ENCODE measurements around the gene WDFY2.

WDFY2 gene

DNA sequence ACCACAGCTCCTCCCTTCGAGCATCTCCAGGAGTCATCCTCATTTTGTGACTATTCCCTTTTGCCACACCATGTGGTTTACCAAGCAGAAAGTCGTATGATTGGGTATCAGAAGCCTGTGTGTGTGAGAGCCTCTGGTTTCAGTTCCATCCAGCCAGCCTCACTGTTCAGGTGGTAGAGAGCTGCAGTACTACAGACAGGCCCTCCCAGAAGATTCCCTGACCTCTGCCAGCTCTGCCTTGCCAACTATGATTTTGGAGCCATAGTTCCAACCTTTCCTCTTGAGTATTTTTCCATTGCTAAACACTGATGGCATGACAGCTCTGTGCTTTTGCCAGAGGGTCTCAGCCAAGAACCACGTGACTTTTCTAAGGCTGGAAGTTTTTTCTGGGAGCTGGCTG lies 137.2 kb downstream of the WDFY2 start:
- DNase-seq, result no peak

DNA sequence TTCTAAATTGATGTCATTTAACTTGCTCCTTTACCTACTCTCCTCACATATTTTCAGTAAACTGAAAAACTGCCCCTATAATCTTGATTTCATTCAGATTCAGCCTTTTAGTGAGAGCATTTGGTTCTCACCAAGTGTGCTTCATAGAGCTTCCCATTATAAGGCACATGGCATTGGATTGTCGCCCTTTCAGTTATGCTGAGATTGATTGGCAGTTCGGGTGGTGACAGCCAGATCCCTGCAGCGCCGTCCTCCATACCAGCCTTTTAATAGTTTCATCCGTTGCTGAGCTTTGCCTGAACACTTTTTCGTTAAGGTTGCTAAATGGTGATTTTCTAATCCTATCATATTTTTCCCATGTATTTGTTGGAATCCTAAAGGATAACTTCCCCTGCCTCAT lies 139.3 kb downstream of the WDFY2 start:
- no peak for DNase-seq

DNA sequence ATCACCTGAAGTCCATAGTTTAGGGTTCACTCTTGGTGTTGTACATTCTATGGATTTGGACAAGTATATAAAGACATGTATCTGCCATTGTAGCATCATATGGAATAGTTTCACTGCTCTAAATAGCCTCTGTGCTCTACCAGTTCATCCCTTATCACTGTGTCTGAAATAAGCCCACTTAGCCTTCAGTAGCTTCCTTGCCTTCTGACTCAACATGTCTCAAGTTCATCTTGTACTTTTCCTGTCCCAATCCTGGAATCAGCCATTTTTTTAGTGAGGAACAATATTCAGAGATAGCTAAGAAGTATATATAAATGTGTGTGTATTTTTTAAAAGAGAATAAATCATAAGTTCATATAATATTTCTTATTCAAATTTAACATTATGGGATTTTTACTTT lies 140.5 kb downstream of the WDFY2 start:
- no peak for DNase-seq

- DNase-seq, result peak; percentile 71
Observed at GRCh38 chr13:51726446-51727193, 142.4 kb downstream of the WDFY2 start.

DNA sequence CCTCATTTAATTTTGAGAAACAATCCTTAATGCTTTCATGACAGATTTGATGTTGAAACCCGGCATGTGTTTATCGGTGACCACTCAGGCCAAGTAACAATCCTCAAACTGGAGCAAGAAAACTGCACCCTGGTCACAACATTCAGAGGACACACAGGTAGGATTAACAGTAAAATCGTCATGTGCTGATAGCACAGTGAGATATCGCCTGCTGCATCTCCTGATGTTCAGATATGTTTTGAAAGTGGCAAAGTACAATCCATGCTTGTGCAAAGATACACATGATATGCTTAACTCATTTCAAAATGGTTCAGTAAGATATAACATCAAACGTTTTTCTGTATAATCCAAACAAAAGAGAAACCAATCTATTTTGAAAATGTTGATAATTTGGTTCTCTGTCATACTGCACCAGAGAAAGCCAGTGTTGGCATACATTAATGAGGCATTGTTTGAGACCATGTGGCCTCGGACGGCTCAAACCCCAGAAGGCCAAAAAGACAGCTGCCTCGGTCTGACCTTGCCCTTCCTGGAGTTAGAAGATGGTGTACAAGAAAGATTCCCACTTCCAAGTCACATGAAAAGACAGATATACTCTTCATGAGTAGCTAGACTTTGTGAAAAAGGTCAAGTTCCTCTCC lies 143.5 kb downstream of the WDFY2 start:
- DNase-seq, result no peak

- DNase-seq, result no peak
Observed at GRCh38 chr13:51728275-51728673, 144.0 kb downstream of the WDFY2 start.

DNA sequence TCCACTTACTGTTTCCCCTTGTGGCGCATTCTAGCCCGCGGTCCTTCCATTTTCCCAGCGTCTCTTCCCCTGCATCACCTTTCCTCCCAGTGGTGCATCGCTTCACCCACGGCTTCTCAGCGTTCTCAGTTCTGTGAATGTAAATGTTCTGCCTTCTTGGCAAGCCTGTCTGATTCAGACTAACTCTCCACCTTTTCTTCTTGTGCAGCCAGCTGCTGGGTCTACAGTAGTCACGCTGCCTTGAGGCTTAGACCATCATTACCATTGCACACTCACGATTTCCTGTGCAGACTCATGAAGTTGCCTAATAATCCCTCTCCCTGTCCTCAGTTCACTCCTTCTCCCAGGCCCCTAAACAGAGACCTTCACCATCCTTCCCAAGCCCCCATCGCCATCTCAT lies 144.7 kb downstream of the WDFY2 start:
- DNase-seq, result peak; percentile 90

- DNase-seq, result peak; percentile 74
Observed at GRCh38 chr13:51729866-51730553, 145.7 kb downstream of the WDFY2 start.

DNA sequence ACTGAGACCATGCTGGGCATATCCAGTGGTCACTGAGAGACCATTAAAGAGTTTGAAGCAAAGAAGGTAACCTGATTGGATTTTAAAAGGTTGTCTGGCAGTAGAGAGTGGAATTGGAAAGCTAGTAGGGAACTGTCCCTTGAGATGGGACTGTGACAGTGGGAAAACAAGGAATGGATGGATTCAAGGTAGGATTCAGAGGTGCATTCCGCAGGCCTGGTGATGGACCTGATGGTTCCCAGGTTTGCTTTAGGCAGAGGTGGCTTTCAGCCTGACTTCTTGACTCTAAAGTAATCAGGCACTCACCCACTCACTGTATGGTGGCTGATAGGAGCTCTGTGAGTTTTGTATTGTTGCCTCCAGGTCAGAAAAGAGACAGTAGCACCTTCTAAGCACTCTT lies 146.7 kb downstream of the WDFY2 start:
- DNase-seq, result no peak

DNA sequence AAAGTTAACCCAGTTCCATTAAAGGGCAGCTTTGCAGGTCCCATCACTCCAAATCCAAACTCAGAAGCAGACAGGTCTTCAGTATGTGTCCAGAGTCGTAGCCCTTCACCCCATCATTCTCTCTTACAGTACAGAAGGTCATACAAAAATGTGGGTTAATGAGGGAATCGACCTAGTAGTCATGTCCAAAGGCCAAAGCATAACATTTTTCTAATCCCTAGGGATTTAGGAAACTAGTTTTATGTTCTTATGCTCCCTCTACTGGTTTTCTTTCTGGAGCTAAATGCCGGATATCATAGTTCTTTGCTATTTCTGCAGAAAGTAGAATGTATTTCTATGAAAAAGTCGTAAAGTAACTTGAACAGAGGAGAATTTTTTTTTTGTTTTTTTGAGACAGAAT lies 147.5 kb downstream of the WDFY2 start:
- peak; percentile 66 for DNase-seq

DNA sequence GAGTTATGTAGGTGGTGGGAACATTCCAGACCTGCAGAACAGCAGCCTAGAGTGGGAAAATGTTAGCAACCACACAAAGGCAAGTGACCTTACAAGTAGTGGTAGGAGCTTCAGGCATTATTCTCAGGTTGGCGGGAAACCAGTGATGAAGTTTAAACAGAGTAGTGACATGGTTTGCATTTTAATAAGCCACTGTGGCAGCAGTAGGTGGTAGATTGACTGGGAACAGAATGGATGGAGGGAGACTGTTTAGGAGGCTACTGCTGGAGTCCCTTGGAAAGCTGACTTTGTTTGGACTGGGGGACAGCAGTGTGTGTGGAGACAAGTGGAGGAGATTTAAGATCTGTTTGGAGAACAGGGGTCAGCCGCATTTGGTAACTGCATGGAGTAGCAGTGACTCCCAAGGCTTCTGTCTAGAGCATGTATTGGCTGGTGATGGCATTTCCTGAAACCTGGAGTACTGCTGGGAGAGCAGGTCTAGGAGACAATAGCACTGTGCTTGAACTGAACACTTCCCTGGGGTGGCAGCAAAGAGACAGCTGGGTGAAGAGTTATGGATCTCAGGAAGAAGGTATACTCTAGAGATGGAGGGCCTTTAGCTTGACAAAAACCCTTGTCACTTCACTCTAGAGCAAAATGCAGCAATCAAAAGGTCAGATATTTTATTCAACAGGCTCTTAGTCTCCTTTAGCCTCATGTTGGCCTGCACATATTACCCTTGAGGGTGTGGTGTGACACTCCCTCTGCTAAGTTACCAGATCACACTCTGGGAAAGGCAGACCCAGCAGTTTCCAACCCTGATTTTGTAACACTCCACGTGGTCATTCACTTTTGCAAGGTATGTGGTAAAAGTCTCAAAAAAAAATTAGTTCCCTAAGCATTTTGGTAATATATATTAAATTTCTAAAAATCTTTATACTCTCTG lies 149.4 kb downstream of the WDFY2 start:
- DNase-seq, result no peak

- DNase-seq, result no peak
Observed at GRCh38 chr13:51734786-51735185, 150.5 kb downstream of the WDFY2 start.

DNA sequence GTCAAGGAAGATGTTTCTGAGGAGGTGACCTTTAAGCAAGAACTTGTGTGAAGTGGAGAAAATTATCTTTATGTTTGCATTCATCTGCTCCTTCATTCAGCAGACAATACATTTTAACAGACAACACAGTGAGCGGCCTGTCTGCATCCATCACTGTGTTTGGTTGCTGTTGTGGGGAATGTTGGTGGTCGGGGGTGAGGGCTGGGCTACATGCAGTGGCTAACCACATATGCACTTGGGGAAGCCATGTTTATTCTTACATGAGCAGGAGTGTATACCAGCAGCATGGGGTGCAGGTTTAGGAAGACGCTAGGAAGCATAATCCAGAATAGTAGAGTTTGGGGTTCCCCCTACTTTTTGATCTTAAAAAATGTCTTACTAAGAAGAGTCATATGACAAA lies 153.3 kb downstream of the WDFY2 start:
- no peak for DNase-seq

DNA sequence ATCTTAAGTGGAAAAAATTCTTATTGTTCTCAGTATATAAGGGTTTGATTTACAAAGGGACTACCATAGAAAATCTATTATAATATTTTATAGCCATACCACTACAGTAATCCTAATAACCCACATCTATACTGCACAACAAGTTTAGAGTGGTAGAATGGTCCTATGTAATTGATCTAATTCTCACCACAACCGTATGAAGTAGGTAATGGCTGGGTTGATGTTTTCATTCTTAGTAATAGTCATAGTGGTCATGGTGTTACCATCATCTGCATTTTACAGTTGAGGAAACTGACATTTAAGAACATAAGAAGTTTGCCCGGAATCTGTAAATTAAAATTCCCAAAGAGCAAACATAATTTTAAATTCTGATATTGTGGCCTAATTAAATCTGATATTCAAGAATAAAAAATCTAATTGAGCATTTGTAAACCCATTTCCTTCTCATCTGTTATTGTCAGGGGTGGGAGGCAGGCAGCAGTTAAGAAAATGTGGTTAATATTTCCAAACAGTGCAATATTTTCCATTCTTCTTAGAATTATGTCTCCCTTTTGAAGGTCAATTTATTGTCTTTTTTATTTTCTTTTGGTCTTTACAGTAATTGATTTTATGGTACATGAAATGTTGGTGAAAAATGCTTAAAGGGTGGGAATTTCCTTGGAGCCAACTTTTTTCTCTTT lies 154.1 kb downstream of the WDFY2 start:
- no peak for DNase-seq

DNA sequence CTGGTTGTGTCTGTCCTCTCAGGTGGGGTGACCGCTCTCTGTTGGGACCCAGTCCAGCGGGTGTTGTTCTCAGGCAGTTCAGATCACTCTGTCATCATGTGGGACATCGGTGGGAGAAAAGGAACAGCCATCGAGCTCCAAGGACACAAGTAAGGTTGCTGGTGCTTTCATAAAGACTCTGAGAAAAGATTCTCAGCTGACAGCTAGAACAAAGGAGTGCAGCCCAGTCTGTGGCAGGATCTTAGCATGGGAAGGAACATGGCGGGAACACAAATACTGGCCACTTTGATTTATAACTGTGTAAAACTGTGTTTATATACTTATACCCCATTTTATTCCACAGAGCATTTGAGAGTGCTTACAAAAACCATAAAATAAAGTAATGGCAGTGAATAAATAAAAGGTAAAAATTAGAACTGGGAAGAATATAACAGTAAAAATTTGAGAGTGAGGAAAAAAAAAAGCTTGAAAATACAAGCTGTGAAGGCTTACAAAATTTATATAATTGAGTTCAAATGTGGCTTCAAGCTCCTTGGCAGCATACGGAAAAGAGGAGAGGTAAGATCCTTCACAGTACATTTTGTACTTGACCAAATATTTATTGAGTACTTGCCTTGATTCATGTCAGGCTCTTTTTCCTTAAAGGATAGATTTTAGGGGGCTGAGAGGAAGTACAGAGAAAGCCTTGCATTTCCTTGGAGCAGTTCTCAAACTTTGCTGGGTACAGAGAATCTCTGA lies 154.9 kb downstream of the WDFY2 start:
- no peak for DNase-seq

- DNase-seq, result no peak
Observed at GRCh38 chr13:51740698-51741097, 156.4 kb downstream of the WDFY2 start.

DNA sequence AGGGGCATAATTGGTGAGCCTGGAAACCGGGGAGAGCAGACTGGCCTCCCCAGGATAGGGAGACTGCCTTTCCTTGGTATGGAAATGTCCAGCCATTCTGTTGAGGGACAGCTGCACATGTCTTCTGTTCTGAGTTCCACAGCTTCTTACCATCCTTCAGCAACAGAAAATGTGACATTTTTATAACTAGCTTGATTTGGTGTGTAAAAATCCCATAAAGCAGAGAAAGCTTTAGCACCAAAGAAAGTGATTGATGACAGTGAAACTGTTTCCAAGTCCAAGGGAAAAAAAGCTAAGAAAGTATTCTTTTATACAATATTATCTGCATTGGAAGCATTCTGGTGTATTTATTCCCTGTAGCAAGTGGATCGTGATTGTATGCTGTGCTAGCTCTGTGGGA lies 157.8 kb downstream of the WDFY2 start:
- no peak for DNase-seq

GRCh38 chr13:51742611-51743010 lies 158.3 kb downstream of the WDFY2 start:
- DNase-seq, result no peak

DNA sequence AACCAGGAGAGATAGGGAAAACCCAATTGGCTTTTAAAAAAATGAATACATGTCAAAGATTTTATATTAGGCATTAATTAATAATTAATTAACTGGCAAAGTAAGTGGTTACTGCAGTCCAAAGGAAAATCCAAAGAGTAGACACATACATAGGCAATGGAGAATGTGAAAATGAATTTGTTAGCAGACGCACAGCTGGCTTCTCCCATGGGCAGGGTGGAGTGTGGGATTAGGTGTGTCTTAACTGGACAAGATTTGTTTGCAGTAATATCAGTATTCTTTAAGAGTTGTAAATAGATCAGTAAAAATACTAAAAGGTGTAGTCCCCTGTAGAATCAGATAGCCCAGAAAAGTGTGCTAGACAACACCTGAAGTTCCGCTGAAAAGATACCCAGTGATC lies 161.0 kb downstream of the WDFY2 start:
- DNase-seq, result no peak

DNA sequence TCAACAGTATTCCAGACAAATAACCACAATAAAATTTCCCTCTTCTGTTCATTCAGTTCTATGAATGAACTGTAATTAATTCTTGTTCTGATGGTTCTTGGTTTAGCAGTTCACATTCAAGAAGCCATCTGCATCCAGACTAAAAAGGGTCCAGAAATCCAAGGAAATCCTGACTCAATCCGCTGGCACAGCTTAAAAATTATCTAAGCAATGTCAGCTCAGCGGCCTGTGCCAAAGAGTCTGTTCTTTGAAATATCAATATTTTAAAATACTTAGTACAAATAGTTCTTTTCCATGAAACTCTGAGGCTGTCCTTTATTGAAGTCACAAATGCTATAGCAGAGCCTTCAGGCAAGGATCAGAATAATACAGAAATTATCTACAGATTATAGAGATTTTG lies 162.5 kb downstream of the WDFY2 start:
- DNase-seq, result no peak

All from HCEC 1CT (cell line).